H1 (cell line): ENCODE measurements around the gene ELAVL2. TPM values are rescaled to one million over a fixed set of nuclear protein-coding genes. Genes with fewer than 3 reads are reported as not detected.

ENCODE experiments used
- CTCF ChIA-PET: fragments of 300-600 bp; sonication (Branson Sonifier 250); formaldehyde crosslinking; loops from one replicate; lab custom pipeline; 2021; ENCODE audit not compliant: partially characterized antibody; lab: Charles Lee
- POLR2A ChIA-PET: fragments of 300-600 bp; sonication (Branson Sonifier 250); formaldehyde crosslinking; loops from one replicate; lab custom pipeline; 2021; ENCODE audit warnings: inconsistent platforms; ENCODE audit not compliant: partially characterized antibody; lab: Charles Lee
- DNase-seq, 2 experiments: peaks; one replicate each; pipeline versions ENCODE4 v3.0.0 to v3.0.0-alpha.2; 2010 to 2022; ENCODE audit warnings: low spot score in 2 of 2, low read depth in 1 of 2, mixed read lengths in 1 of 2
- FAIRE-seq: peaks from 2 replicates; lab custom pipeline; 2011; peaks lifted over from hg19 to GRCh38; lab: Jason Lieb, UNC
- H2AFZ ChIP-seq: 2 replicates; pipeline ENCODE4 v1.8.1; 2012; ENCODE audit warnings: low read length, inconsistent platforms
- H2AK5ac ChIP-seq: 2 replicates; pipeline ENCODE4 v1.6.1; 2013; ENCODE audit warnings: low read depth, low read length
- H2BK120ac ChIP-seq: replicated peaks from 2 replicates; pipeline ENCODE3; 2013; ENCODE audit warnings: low read depth, low read length, inconsistent platforms
- H2BK12ac ChIP-seq: 2 replicates; pipeline ENCODE4 v1.6.1; 2013; ENCODE audit warnings: low read depth, low read length
- H2BK15ac ChIP-seq: 2 replicates; pipeline ENCODE4 v1.6.1; 2013; ENCODE audit warnings: low read length
- H2BK20ac ChIP-seq: 2 replicates; pipeline ENCODE4 v1.6.1; 2013; ENCODE audit warnings: low read length
- H2BK5ac ChIP-seq: 2 replicates; pipeline ENCODE4 v1.6.1; 2013; ENCODE audit warnings: low read depth, low read length
- H3K14ac ChIP-seq: 2 replicates; pipeline ENCODE4 v1.6.1; 2013; ENCODE audit warnings: inconsistent platforms; ENCODE audit not compliant: insufficient read length
- H3K18ac ChIP-seq: 2 replicates; pipeline ENCODE4 v1.6.1; 2013; ENCODE audit warnings: low read length; ENCODE audit errors: extremely low read depth
- H3K23ac ChIP-seq: 2 replicates; pipeline ENCODE4 v1.6.1; 2013; ENCODE audit warnings: inconsistent platforms; ENCODE audit not compliant: insufficient read length
- H3K23me2 ChIP-seq: 2 replicates; pipeline ENCODE4 v1.6.1; 2013; ENCODE audit warnings: low read depth, low read length
- H3K27ac ChIP-seq: 2 replicates; pipeline ENCODE4 v1.6.1; 2011; ENCODE audit warnings: low read depth, low read length, inconsistent platforms
- H3K27me3 ChIP-seq, 4 experiments: replicated peaks in 1 of 4; 1 replicate in 1 of 4; 2 replicates in 3 of 4; pipeline versions ENCODE4 v1.6.1 to v1.8.1; 2011 to 2013; ENCODE audit warnings: low read length in 3 of 4, mild to moderate bottlenecking in 3 of 4, inconsistent platforms in 2 of 4, mixed read lengths in 2 of 4, moderate library complexity in 1 of 4; ENCODE audit not compliant: control insufficient read depth in 3 of 4, insufficient read depth in 3 of 4; ENCODE audit errors: extremely low read depth in 1 of 4
- H3K36me3 ChIP-seq, 4 experiments: 2 replicates each; pipeline versions ENCODE4 v1.6.1 to v1.8.1; 2011 to 2013; ENCODE audit warnings: mild to moderate bottlenecking in 4 of 4, low read length in 3 of 4, moderate library complexity in 2 of 4, control low read depth in 1 of 4, inconsistent platforms in 1 of 4; ENCODE audit not compliant: insufficient read depth in 4 of 4, control insufficient read depth in 2 of 4
- H3K4ac ChIP-seq: replicated peaks from 2 replicates; pipeline ENCODE3; 2013; ENCODE audit warnings: low read length, low read depth, mixed read lengths, inconsistent platforms; ENCODE audit not compliant: insufficient read length
- H3K4me1 ChIP-seq, 4 experiments: replicated peaks in 1 of 4; 1 replicate in 1 of 4; 2 replicates in 3 of 4; pipeline versions ENCODE4 v1.6.1 to v1.8.1; 2011 to 2013; ENCODE audit warnings: low read length in 3 of 4, inconsistent platforms in 2 of 4, mixed read lengths in 1 of 4; ENCODE audit not compliant: insufficient read depth in 4 of 4, control insufficient read depth in 3 of 4
- H3K4me2 ChIP-seq, 2 experiments: 2 replicates each; pipeline versions ENCODE4 v1.6.1 to v1.8.1; 2011 to 2013; ENCODE audit warnings: low read depth in 2 of 2, low read length in 2 of 2, control low read depth in 1 of 2, inconsistent platforms in 1 of 2, mild to moderate bottlenecking in 1 of 2; ENCODE audit not compliant: insufficient read depth in 1 of 2
- H3K4me3 ChIP-seq, 4 experiments: fragments of 200-600, 300-600 bp in 1 of 4; sonication (generic), shearing (Covaris generic), sonication (Bioruptor Twin) in 1 of 4; 2 replicates each; pipeline versions ENCODE4 v1.5.1 to v1.8.1; 2011 to 2016; ENCODE audit warnings: low read length in 4 of 4, low read depth in 3 of 4, control low read depth in 2 of 4, inconsistent platforms in 2 of 4, mild to moderate bottlenecking in 2 of 4, mixed read lengths in 1 of 4, moderate library complexity in 1 of 4; ENCODE audit not compliant: insufficient read depth in 2 of 4; ENCODE audit errors: extremely low read depth in 1 of 4
- H3K56ac ChIP-seq: replicated peaks from 2 replicates; pipeline ENCODE3; 2013; ENCODE audit warnings: low read depth, mild to moderate bottlenecking, mixed read lengths, low read length, inconsistent platforms; ENCODE audit not compliant: insufficient read length
- H3K79me1 ChIP-seq: 2 replicates; pipeline ENCODE4 v1.6.1; 2013; ENCODE audit warnings: low read depth, low read length, control low read depth
- H3K79me2 ChIP-seq, 2 experiments: 2 replicates each; pipeline versions ENCODE4 v1.6.1 to v1.8.1; 2012 to 2013; ENCODE audit warnings: low read length in 2 of 2, mild to moderate bottlenecking in 2 of 2, inconsistent platforms in 1 of 2; ENCODE audit not compliant: insufficient read depth in 2 of 2, control insufficient read depth in 1 of 2
- H3K9ac ChIP-seq, 4 experiments: replicated peaks in 1 of 4; 1 replicate in 1 of 4; 2 replicates in 3 of 4; pipeline versions ENCODE4 v1.6.1 to v1.8.1; 2011 to 2013; ENCODE audit warnings: low read depth in 3 of 4, low read length in 3 of 4, control low read depth in 2 of 4, mild to moderate bottlenecking in 2 of 4, moderate library complexity in 2 of 4, inconsistent platforms in 1 of 4; ENCODE audit errors: extremely low read depth in 1 of 4
- H3K9me3 ChIP-seq, 2 experiments: 2 replicates each; pipeline versions ENCODE4 v1.6.1 to v1.8.1; 2012 to 2013; ENCODE audit warnings: mild to moderate bottlenecking in 2 of 2, moderate library complexity in 2 of 2, control low read depth in 1 of 2, inconsistent platforms in 1 of 2, low read depth in 1 of 2, low read length in 1 of 2, mixed read lengths in 1 of 2; ENCODE audit not compliant: insufficient read depth in 2 of 2
- H4K20me1 ChIP-seq, 2 experiments: replicated peaks in 1 of 2; 2 replicates each; pipeline versions ENCODE3 to v1.8.1; 2011 to 2013; ENCODE audit warnings: inconsistent platforms in 2 of 2, low read length in 2 of 2, mild to moderate bottlenecking in 1 of 2; ENCODE audit not compliant: insufficient read depth in 2 of 2, control insufficient read depth in 1 of 2
- H4K5ac ChIP-seq: 2 replicates; pipeline ENCODE4 v1.6.1; 2013; ENCODE audit warnings: low read length, low read depth, mixed read lengths, inconsistent platforms; ENCODE audit not compliant: insufficient read length
- H4K8ac ChIP-seq: 2 replicates; pipeline ENCODE4 v1.8.0; 2013; ENCODE audit warnings: mild to moderate bottlenecking, moderate library complexity, low read length, inconsistent platforms; ENCODE audit not compliant: insufficient read depth; ENCODE audit errors: extremely low read depth
- H4K91ac ChIP-seq: replicated peaks from 2 replicates; pipeline ENCODE3; 2013; ENCODE audit warnings: low read length, mixed read lengths, inconsistent platforms; ENCODE audit not compliant: insufficient read length
- ASH2L ChIP-seq: fragments of 200-600, 300-600 bp; sonication (generic); IDR thresholded peaks from one replicate; pipeline ENCODE4 v1.7.1; 2017; ENCODE audit warnings: low read length
- CREB1 ChIP-seq: IDR thresholded peaks from 2 replicates; pipeline ENCODE4 v1.6.1; 2012; ENCODE audit warnings: inconsistent platforms
- EP300 ChIP-seq, 2 experiments: IDR thresholded peaks; 1 replicate in 1 of 2; 2 replicates in 1 of 2; pipeline ENCODE4 v1.6.1; 2011 to 2012; ENCODE audit warnings: low read depth in 2 of 2, low read length in 2 of 2, mild to moderate bottlenecking in 2 of 2, borderline replicate concordance in 1 of 2, inconsistent platforms in 1 of 2, moderate library complexity in 1 of 2
- RNF2 ChIP-seq: fragments of 200-900, 300-1000 bp; sonication (generic); IDR thresholded peaks from 2 replicates; pipeline ENCODE4 v1.7.1; 2016; ENCODE audit warnings: borderline replicate concordance, low read depth, mild to moderate bottlenecking, antibody characterized with exemption, low read length; ENCODE audit not compliant: poor library complexity, severe bottlenecking; ENCODE audit errors: missing control alignments
- SUZ12 ChIP-seq: fragments of 200-600 bp; sonication (generic); IDR thresholded peaks from 2 replicates; pipeline ENCODE4 v1.6.1; 2012; ENCODE audit warnings: mild to moderate bottlenecking, inconsistent platforms, low read length, moderate library complexity, mixed read lengths
- TCF12 ChIP-seq: IDR thresholded peaks from 2 replicates; pipeline ENCODE4 v1.6.1; 2011; ENCODE audit warnings: low read depth, mild to moderate bottlenecking, low read length
- ZNF274 ChIP-seq: IDR thresholded peaks from 2 replicates; pipeline ENCODE4 v1.7.0; 2012; ENCODE audit warnings: low read length, borderline replicate concordance; ENCODE audit errors: extremely low read depth
- WGBS, 2 experiments: shearing (Covaris generic) in 1 of 2; methylation state at CpG; one replicate each; pipeline versions ENCODE4 v1.1.6 to v1.1.7; 2013 to 2015; ENCODE audit warnings: low lambda C conversion rate in 2 of 2, mixed read lengths in 2 of 2, inconsistent platforms in 1 of 2, low coverage in 1 of 2, missing lambda C conversion rate in 1 of 2; ENCODE audit not compliant: insufficient replicate concordance in 2 of 2, insufficient coverage in 1 of 2, insufficient read length in 1 of 2; ENCODE audit errors: extremely low coverage in 1 of 2, missing lambda C conversion rate in 1 of 2; 5-methylcytosine and 5-hydroxymethylcytosine counted together
- polyA plus RNA-seq, 7 experiments: library from polyadenylated mRNA; depleted of rRNA in 3 of 7; stranded (reverse) in 5 of 7; unstranded in 2 of 7; fragments of >200 nt in 5 of 7; fragments of 200-250 nt in 2 of 7; gene quantifications; 1 replicate in 5 of 7; 2 replicates in 1 of 7; 4 replicates in 1 of 7; pipeline versions ENCODE4 v1.2.1 to v1.2.3, GENCODE V29; 2011 to 2013; ENCODE audit warnings: missing spikeins in 2 of 7, mixed read lengths in 2 of 7
- total RNA-seq: library from RNA; stranded (reverse); fragmentation: NEBNext Ultra II Directional; extraction: Animal tissue kit (Norgen Biotek cat#: 25700); gene quantifications from 2 replicates; pipeline ENCODE4 v1.2.1, GENCODE V29; 2021
- TF ChIP-seq, protein P1 (sequence below): IDR thresholded peaks from 2 replicates; pipeline ENCODE4 v1.6.1; 2012; ENCODE audit warnings: inconsistent platforms

Gene ELAVL2
- total and polyA plus RNA-seq, 2 of the 8 experiments (the other 6 are each of a cell fraction or from before 2014, with no cell fraction given), result 4.9 to 21.9 TPM

DNA sequence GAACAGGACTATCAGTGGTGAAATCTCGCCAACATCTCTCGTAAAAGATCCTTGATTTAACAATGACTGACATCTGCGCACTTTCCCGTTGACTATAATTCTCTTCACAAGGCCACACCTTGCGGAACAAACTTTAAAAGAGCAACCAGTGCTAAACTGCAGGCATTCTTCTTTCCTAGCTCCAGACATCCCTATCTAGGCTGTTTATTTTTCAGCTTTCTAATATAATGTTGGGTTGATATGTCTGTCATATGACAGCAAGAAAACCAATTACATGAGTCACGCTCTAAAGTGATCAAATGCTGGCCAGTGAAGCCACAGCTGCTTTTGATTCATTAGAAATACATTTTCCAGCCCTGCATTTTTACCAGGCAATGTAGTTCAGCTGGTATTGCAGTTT lies 162.5 kb downstream of the ELAVL2 start:
- CTCF ChIA-PET, result interaction anchor here (0.6 to 1.0 kb wide), 3 partner anchors 38 to 74 kb away, joined by 3 read pairs; no protein-coding TSS in a partner anchor
- no peak for FAIRE-seq

More for the DNA sequence above, 162.5 kb downstream of the ELAVL2 start:
- Histone ChIP-seq H3K9ac (no peak overlapping the region), H3K18ac (no peak overlapping the region), H3K4ac (no peak overlapping the region), H3K27me3 (no peaks in the 10 kb centered on the region), H3K36me3 (peaks cover 0 to 33% (median 6%) of the 10 kb centered on the region in 4 experiments; a peak in 6 of 8 replicates), H3K27ac (no peak overlapping the region), H2BK5ac (no peak overlapping the region), H3K9me3 (no peaks in the 10 kb centered on the region), H4K20me1 (no peaks in the 10 kb centered on the region), H4K5ac (no peak overlapping the region), H2AK5ac (no peak overlapping the region), H3K4me2 (no peak overlapping the region), H3K79me1 (no peaks in the 10 kb centered on the region; the same call in 1 of the 2 replicates), H2BK12ac (no peak overlapping the region), H3K23me2 (no peaks in the 10 kb centered on the region), H4K91ac (no peak overlapping the region), H3K79me2 (no peaks in the 10 kb centered on the region), H2AFZ (no peak overlapping the region), H3K23ac (no peak overlapping the region), H3K14ac (no peak overlapping the region), H3K4me1 (peaks cover 0 to 9% (median 6%) of the 10 kb centered on the region in 4 experiments; a peak in 5 of 7 replicates), H2BK20ac (no peak overlapping the region), H4K8ac (no peak overlapping the region), H2BK120ac (no peak overlapping the region), H2BK15ac (no peak overlapping the region), H3K4me3 (no peak overlapping the region), H3K56ac (no peak overlapping the region)
- TF ChIP-seq ASH2L (no peak), ZNF274 (no peak), CREB1 (no peak), SUZ12 (no peak), EP300 (IDR thresholded peaks at IDR 0.05; ENCODE audit: borderline replicate concordance in 1 of 2, low read depth in 2 of 2, low read length in 2 of 2) (no peak), RNF2 (no peak), TCF12 (no peak)
- TF ChIP-seq, protein P1, sequence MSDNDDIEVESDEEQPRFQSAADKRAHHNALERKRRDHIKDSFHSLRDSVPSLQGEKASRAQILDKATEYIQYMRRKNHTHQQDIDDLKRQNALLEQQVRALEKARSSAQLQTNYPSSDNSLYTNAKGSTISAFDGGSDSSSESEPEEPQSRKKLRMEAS, result no peak
- no peak for DNase-seq
- WGBS, 2 experiments, result 97% methylated on average over 6 of the region's 6 CpGs; no CpG with 5 or more reads in 1 of the 2 experiments
- POLR2A ChIA-PET, result no interaction called here
